Measurements from ENCODE around the gene CCDC106.

CCDC106 gene

DNA sequence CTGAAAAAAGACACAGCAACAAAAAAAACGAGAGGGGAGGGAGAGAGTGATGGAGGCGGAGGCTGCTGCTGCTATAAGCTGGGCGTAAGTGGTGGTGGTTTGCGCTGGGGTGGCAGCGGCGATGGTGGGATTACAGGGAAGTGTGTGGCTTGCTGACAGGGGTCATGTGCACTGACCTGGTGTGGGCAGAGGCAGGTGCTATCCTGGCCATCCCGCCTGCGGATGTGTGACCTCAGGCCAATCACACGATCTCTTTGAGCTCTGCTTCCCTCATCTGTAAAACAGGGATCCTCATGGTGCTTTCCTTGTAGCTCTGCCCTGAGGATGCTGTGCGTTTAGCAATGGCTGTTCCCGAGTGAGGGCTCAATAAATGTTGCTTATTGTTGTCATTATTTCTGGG is 10.5 kb upstream of the CCDC106 start:
- no peak for DNase-seq

DNA sequence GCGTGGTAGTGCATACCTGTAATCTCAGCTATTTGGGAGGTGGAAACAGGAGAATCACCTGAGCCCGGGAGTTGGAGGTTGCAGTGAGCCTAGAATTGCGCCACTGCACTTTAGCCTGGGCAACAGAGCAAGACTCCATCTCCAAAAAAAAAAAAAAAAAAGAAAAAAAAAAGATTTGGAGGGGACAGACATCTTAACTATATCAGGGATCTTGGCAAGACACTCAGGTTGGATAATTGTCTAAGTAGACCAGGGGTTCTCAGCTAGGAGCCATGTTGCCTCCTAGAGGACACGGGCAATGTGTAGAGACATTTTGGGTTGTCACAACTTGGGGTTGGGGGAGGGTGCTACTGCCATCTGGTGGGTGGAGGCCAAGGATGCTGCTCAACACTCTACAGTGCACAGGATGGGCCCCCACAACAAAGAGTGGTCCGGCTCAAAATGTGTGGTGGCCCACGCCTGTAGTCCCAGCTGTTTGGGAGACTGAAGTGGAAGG is 9.1 kb upstream of the CCDC106 start:
- DNase-seq: peak; percentile 67

DNA sequence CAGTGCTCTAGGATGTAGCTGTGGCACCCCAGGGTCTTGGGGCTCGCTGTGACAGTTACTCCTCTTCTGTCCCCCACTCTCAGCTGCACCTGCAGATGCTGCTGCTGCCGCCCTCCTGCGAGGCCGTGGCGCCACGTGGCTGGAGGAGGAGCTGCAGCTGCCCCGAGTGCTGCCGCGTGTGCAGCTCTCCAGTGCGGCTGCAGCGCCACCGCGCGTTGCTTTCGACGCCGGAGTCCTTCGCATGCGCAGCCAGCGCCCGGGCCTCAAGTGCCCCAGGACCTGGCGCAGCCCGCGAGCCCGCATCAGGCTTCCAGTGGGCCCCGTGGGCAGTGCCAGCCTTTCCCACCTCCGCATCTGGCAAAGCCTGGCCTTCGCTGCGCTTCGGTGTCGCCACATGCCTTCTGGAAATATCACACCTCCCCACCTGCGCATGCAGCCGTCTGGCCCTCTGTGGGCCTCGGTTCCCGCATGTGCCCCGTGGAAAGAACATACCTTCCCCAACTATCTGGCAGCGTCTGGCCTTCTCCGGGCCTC is 7.9 kb upstream of the CCDC106 start:
- DNase-seq: peak; percentile 84

DNA sequence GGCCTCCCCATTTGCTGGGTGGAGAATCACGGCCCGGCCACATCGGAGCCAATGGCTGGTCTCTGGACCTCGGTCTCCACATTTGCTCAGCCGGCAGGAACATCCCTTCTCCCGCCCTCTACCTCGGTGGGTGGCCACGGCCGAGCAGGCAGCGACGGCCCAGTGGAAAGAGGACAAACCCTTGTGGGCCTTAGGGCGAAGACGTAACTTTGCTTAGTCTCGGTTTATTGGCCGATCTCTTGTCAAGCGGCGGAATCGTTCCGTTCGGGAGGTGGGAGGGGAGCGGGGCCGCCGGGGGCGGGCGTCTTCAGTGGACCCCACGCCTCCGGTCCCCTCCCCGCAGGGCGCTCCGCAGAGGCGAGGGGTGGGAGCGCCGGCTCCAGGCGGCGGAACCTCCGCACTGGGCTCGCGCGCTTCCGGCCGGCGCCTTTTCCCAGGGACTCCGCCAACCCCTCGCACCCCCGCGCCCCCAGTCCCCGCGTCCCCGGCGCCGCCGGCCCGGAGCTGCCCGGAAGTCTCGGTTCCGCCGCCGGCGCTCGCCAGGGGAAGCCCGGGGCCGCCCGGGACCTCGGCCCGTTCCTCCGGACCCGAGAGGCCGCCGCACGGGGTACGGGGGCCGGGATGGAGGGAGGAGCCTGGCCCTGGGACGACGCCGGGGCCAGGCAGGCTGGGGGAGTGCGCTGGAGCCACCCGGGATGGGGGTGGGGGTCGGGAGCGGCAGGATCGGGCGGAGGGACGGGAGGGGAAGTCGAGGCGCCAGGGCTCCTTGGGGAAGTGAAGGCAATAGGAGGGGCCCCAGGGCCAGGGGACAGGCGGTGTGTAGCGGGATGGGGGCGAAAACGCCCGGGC is 7.2 kb upstream of the CCDC106 start, which contains the start of gene ZNF580:
Gene ZNF580 (plus strand): TSS at position 426 of the 849 bp plus-strand sequence. CDS start 1,507 bp downstream, outside the sequence.
- peak; percentile 46 for DNase-seq

DNA sequence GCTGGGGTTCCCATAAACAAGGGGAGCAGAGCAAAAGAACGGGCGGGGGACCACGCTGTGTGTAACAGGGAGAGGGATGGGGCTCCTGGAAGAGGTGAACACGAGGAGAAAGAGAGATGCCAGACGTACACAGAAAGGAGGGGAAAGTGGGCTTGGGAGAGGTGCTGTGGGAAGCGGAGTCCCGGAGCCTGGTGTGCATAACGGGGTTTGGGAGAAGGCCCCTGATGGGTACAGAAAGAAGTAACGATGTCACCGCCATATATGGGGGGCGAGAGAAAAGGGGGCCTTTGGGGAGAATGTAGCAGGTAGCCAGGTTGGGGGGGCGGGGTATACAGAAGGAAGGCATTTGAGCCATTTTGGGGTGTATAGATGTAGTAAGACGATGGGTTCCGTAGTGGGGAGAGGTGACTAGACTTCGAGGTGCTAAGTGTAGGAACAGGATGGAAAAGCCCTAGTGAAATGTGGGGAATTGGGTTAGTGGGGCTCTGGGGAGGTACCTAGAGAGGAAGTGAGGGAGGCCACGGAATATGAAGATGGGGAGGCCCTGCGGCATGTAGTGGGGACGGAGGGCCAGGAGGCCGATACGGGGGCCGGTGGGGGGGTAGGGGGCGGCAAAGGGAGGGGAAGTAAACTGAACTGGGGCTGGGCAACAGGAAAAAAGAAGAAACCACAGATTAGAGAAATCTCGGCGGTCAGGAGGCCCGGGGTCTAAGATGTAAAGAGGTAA is 6.4 kb upstream of the CCDC106 start:
- no peak for DNase-seq

DNA sequence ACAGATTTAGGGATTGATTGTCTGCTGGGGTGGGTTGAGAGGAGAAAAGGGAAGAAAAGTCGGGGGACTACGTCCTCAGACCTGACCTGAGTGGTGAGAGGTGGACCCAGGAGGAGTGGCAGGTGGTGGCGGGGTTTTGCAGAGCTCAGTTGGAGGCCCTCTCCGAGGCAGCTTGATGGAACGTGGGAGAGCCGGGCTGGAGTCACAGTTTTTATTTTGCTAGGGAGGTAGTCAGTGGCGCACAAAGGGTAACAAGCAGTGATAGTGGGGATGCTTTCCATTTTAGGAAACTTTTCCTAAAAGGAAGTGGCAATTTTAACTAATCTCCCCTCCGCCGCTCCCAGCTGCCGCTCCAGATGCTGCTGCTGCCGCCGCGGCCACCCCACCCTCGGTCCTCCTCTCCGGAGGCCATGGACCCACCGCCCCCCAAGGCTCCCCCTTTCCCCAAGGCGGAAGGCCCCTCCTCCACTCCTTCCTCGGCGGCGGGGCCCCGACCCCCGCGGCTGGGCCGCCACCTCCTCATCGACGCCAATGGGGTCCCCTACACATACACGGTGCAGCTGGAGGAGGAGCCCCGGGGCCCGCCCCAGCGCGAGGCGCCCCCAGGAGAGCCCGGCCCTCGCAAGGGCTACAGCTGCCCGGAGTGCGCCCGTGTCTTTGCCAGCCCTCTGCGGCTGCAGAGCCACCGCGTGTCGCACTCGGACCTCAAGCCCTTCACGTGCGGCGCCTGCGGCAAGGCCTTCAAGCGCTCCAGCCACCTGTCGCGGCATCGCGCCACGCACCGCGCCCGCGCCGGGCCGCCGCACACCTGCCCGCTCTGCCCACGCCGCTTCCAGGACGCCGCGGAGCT is 5.6 kb upstream of the CCDC106 start:
- no peak for DNase-seq

DNA sequence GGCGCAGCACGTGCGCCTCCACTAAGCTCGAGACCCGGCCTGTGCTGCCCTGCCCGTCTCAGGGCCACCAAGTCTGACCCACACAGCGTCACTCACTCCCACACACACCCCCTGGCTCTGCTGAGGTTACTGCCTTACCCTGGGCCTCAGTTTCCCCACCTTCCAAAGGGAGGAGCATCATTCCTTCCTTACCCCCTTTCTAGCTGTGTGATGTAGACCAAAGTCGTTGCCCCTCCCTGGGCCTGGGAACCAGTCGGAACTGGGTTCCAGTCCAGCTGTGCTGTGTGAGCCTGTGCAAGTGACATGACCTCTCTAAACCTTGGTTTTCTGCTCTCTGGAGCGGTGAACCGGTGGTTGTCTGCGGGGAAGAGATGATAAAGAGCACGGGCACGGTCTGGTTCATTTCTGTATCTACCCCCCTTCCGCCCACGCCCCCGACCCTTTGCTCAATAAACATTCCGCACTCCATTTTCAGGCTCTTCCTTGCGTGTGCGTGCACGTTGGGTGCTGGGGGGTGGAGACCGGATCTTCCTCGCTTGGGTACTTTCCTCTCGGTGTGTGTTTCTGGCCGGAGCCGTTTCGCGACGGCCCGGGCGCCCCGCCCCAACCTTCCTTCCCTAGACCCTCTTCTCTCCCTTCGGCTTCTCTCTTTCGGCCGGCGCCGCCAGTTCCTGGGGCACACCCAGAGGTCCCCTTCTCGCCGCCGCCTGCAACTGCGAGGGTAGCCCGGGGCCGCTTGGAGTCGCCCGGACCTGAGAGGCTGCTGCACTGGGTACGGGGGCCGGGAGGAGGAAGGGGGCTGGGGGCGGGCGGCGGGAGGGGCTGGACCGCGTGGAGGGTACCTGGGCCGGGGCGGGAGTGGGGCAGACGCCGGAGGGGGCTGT is 4.8 kb upstream of the CCDC106 start, which contains the start of gene ZNF581:
Gene ZNF581 (plus strand): TSS at position 647 of the 884 bp plus-strand sequence. CDS start 923 bp downstream, outside the sequence.
- DNase-seq: peak; percentile 75

DNA sequence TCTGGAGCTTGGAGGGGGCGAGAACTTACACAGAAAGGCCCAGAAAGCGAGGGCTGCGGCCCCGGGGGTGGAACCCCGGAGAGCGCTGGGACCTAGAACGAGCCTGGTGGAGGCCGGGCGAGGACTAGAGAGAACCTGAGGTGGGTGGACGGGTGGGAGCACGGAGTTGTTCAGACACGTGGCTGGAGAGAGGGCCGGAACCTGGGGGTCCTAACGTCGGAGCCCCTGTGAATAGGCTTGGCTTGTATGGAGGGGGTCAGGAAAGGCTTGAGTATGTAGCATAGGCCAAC is 4.2 kb upstream of the CCDC106 start:
- DNase-seq: no peak

DNA sequence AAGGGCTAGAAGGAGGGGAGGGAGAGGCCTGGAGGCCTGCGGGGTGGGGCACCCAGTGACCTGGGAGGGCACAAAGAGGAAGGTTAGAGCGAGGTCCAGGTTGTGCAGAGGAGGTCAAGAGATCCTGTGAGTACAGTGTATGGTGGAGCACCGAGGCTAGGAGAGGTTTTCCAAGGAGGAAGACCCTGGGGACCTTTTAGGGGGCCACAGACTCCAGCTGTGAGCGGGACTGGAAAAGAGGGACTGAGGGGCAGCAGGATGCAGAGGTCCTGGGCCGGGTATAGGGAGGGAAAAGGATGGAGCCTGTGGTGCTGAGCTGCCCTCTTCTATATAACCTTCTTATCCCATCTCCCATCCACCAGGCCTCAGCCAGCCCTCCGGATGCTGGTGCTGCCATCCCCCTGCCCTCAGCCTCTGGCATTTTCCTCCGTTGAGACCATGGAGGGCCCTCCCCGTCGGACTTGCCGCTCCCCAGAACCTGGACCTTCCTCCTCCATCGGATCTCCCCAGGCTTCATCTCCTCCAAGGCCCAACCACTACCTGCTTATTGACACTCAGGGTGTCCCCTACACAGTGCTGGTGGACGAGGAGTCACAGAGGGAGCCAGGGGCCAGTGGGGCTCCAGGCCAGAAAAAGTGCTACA is 3.7 kb upstream of the CCDC106 start:
- no peak for DNase-seq

DNA sequence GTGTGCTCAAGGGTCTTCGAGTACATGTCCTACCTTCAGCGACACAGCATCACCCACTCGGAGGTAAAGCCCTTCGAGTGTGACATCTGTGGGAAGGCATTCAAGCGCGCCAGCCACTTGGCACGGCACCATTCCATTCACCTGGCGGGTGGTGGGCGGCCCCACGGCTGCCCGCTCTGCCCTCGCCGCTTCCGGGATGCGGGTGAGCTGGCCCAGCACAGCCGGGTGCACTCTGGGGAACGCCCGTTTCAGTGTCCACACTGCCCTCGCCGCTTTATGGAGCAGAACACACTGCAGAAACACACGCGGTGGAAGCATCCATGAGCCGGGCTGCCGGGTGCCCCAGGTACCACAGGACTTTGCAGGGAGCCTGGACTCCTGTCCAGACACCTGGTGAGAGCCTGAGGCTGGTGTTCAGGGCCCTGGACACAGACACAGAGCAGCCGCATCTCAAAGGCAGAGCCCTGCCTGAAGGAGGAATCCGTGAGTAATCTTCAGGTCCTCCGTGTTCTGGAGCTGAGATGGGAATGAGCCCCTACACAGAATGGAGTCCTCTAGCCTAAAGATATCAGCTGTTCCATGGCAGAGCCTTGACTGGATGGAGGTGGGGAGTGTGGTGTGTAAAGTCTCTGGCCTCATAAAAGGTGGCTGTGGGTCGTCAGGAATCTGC is 3.0 kb upstream of the CCDC106 start:
- DNase-seq: no peak

DNA sequence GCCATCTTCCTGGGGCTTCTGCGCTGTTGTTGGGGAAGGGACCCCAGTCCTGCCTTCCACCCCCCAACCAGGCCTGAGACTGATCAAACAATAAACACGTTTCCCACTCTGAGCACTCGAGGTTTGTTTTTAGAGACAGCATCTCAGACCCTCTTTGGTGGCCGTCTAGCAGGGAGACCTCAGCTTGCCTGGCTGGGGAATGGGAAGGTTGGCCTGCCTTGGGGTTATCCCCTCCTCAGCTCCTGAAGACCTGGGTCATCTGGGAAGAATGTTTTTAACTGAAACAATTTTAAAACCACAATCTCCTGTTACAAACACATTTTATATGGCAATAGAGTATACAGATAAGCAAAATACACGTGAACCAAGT is 2.5 kb upstream of the CCDC106 start:
- no peak for DNase-seq

DNA sequence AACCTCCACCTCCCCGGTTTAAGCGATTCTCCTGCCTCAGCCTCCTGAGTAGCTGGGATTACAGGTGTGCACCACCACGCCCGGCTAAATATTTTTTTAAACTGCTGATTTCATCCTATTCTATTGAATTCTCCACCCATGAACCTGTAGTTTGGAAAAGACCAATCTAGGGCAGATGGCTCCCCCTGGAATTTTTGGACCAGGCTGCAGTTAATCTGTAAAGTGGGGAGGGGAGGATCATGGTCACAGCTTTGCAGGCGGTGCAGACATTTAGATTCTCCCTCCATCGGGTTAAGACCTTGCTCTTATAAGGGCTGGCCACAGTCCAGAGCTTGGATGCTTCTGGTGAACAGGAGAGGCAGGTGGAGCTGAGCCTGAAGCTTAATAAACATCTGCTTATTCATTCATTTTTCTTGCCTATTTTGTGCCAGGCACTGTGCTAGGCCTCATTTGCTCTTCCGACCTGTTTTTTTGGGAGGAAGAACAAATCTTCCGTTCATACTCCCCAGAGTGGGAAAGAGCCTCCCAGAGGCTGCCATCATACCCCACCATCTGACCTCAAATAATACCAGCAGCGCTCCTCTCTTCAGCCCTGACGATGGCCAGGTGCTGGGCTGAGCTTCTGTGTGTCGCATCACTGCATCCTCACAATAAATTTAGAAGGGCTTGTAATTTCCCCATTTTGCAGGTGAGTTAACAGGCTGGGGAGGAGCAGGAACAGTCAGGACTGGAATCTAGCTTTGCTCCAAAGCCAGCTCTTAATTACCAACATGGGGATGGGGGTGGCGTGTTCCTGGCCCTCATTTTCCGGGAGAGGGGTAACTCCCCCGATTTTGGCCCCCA is 902 bp upstream of the CCDC106 start:
- no peak for DNase-seq

DNA sequence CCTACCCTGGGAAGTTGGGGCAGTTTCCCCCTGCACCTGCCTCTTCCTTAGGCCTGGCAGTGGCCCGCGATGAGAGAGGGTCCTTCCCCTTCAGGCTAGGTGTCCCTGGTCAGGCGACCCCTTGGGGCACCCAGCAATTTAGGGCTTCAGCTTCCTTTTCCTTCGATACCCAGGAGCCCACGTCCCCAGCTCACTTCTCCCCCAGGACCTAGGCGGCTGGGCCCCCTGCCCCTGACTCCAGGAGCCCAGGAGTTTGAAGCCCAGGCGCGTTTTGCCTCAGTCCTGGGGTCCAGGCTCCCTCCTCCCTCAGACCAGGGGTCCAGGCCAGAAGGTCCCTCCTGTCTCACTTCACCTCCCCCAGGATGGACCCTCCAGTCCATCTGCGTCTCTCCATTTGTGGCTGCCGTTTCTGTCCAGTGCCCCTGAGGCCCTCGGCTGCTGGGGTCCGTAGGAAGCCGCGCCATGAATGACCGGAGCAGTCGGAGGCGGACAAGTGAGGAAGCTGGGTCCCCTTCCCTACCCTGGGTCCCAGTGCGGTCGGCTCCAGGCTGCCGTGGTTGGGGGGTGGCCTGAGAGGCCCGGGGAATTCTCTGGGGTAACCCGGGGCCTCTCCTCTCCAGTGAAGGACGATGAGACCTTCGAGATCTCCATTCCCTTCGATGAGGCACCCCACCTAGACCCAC is 714 bp downstream of the CCDC106 start:
- no peak for DNase-seq

DNA sequence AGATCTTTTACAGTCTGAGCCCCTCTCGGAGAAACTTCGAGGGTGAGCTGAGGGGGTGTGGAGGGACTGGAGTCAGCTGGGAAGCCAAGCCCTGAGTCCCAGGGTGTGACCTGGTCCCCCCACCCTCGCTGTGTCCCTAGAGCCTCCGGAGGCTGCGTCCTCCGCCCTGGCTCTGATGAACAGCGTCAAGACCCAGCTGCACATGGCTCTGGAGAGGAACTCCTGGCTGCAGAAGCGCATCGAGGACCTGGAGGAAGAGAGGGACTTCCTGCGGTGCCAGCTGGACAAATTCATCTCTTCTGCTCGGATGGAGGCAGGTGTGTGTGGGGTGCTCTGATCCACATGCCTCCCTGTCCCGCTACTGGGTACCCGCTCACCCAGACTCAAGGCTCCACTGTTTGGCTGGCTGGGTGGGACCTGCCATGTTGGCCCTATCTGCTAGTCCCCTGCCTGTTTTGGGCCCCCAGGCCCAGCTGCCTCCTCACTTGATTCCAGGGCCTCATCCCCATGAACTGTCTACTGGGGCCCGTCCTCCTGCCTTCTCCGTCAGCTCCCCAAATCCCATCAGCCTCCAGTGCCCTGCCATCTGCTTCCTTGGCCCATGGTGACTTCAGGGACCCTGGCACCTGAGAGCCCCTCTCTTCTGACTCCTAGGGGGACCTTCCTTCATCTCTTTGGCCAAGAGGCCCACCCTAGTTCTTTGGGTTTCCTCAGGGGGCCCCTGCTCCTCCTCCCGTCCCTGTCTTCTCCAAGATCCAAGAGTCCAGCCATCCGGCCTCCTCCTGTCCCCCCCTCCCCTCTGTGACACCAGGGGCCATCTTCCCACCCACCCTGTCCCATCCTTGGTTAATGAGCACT is 1.5 kb downstream of the CCDC106 start:
- no peak for DNase-seq

DNA sequence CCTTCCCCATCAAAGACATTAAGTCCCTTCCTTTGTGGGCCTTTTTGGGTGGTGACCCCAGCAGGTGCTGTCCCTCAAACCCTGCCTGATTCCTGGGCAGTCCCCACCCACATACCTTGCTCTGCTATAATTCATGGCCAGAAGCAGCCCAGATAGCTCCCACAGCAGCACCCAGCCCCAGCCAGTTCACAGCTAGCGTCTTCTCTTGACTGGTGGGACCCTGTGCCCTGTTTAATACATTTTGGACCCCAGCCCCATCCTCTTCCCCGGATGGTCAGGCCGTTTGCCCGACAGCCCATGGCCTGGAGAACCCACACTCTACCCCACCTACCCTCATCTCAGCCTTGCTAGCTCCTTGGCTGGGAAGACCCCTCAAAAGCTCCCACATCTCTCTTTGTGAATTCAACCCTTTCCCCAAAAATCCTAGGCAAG is 2.1 kb downstream of the CCDC106 start:
- DNase-seq: no peak

DNA sequence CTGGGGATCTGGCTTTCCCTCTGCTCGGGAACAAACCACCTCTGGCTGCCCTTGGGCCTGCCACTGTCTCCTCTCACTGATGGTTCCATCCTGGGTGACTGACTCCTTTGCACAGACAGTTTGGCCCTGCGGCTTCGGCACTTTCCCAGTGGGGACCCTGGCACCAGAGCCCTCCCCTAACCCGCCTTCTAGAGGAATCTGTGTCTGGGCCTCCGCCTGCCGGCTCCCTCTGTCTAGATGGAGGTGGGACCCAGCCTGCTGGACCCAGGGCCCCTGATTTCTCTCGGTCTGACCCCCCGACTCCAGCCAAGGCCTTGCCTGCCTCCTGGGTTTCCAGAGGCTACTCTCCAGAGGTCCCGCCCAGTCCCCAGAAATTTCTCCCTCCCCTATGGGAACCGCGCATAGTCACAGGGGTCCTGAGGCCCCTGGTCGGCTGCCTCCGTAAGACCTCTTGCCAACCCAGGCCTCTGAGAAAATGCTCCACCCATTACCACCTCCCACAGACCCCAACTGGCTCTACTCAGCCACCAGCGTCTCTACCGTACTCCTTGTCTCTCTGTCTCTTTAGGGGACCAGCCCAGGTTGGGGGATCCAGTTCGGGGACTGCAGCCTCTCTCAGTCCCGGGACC is 2.7 kb downstream of the CCDC106 start:
- no peak for DNase-seq

DNA sequence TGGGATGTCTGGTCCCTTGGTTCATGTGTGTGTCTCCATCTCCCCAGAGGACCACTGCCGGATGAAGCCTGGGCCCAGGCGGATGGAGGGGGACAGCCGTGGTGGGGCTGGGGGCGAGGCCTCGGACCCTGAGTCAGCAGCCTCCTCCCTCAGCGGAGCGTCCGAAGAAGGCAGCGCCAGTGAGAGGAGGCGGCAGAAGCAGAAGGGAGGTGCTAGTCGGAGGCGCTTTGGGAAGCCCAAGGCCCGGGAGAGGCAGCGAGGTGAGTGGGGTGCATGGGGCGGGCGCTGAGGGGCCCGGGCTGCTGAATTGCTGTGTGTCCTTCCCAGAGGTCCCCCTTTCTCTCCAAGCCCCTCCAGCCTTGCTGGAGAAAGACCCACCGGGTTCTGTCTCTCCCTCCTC is 3.2 kb downstream of the CCDC106 start:
- DNase-seq: no peak

Data from CD4-positive, alpha-beta T cell treated with Interleukin-15 for 1 hour (primary cell).